Activated CD8-positive, alpha-beta memory T cell treated with anti-CD3 and anti-CD28 coated beads, Interleukin-2, amount 50 U/mL, for 24 hours (primary cell): ENCODE data around the gene SRGAP2B.
"Not testable (repeated sequence)": the region's sequence is repeated elsewhere in the genome, so short reads cannot be mapped to it uniquely, and the experiment has no call there.

Experiments used
- DNase-seq: peaks from one replicate; pipeline ENCODE4 v3.0.0-alpha.2; 2020; ENCODE audit errors: extremely low read depth

The SRGAP2B gene

DNA sequence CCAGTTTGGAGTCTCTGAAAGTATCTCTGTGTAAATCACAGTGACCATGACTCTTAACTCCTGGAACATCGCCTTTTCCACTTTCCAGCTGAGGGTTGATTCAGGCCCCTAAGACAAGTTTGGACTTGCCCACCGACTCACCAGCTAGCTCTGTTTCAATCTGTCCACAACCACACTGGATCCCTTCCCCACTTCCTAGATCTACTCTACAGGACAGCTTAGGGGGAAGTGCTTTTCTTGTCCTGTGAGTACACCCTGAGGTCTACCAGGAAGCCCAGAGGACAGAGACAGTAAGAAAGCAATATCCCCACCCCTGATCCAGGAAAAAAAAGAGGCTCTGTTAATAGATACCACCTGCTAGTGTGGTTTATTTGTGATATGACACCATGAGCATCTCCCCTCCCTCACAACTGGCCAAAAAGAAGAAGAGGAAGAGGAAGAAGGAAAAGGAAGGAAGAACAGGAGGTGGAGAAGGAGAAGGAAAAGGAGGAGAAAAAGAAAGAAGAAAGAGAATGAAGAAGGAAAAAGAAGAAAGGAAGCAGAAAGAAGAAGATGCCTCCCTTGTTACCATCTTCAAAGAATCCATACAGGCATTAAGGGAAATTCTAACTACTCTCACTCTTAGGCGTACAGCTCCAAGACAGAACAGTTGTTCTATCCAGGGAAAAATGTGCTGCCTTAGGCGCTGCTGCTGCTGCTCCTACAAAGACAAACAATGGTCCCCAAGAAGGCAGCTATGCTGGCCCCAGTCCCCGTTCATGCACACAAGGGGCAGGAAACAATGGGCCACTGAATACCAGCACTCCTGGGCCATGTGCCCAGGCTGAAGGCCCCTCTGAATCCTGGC is 96.8 kb downstream of the SRGAP2B start:
- not testable (repeated sequence) for DNase-seq

- DNase-seq: not testable (repeated sequence)
These were observed 99.2 kb downstream of the SRGAP2B start for GRCh38 chr1:144995833-144996410.

- not testable (repeated sequence) for DNase-seq
These were observed 102.2 kb downstream of the SRGAP2B start for GRCh38 chr1:144992915-144993314.

DNA sequence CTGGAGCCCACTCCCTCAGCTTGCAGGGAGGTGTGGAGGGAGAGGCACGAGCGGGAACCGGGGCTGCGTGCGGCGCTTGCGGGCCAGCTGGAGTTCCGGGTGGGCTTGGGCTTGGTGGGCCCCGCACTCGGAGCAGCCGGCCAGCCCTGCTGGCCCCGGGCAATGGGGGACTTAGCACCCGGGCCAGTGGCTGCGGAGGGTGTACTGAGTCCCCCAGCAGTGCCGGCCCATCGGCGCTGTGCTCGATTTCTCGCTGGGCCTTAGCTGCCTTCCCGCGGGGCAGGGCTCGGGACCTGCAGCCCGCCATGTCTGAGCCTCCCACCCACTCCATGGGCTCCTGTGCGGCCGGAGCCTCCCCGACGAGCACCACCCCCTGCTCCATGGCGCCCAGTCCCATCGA is 104.5 kb downstream of the SRGAP2B start:
- DNase-seq: not testable (repeated sequence)

DNA sequence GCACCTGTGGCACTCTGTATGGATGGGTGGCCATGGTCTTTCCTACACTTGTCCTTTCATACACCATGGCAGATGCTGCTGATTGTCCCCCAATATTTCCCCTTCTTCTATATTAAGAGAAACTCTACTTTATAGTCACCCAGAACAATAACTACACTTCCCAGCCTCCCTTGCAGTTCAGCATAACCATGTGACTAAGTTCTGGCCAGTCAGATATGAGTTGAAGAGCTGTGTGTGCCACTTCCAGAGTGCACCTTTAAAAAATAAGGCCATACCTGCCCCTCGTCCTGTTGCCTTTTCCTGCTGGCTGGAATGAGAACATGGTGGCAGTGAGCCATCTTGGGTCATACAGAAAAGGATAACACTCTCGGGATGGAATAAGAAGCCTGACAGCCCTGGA is 108.0 kb downstream of the SRGAP2B start:
- DNase-seq: not testable (repeated sequence)

DNA sequence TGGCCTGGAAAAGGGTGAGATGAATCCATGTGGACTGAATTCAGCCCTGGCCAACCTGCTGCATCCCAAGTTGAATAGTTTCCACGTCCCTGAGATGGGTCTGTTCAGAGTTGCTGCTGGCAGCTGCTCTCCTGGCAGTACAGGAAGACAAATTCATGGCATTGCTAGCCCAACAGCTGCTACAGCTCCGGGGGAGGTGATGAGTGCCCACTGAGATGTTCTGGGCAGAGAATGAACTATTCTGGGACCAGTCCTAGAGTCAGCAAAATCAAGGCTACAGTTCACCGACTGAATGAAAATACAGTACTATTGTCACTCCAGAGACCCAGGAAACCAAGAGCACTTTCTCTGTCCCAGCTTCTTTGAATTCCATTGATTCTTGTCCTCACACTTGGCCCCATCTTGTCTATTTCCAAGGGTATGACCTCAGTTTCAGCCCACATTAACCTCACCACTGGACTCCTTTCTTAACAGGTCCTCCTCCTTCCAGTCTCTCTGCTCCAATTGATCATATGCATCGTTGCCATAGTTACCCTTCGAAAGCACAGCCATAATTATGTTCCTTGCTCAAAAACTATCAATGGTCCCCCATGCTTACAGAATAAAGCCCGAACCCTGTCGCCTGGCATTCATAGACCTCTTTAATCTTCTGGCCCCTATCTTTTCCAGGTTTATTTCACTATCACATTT is 108.8 kb downstream of the SRGAP2B start:
- not testable (repeated sequence) for DNase-seq

- not testable (repeated sequence) for DNase-seq
These were observed 109.5 kb downstream of the SRGAP2B start for GRCh38 chr1:144985550-144986170.

GRCh38 chr1:144982802-144983525 is 112.2 kb downstream of the SRGAP2B start:
- DNase-seq: not testable (repeated sequence)

DNA sequence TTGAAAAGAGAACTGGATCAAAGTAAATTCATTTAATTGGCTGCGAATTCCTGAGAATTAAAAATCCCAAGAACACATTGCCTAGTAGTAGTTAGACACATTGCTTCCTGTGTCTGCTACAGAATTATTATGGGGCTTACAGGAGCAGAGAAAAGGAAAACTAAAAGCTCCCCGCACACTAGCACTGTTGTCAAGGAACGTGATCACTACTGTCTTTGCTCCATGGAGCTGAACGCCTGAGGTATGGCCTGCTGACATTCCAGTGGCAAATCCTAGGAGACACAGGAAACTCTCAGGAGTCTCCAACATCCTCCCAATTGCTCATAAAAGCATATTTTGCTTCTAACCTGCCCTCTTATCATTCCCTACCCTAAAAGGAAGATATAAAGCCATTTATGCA is 114.0 kb downstream of the SRGAP2B start:
- not testable (repeated sequence) for DNase-seq

DNA sequence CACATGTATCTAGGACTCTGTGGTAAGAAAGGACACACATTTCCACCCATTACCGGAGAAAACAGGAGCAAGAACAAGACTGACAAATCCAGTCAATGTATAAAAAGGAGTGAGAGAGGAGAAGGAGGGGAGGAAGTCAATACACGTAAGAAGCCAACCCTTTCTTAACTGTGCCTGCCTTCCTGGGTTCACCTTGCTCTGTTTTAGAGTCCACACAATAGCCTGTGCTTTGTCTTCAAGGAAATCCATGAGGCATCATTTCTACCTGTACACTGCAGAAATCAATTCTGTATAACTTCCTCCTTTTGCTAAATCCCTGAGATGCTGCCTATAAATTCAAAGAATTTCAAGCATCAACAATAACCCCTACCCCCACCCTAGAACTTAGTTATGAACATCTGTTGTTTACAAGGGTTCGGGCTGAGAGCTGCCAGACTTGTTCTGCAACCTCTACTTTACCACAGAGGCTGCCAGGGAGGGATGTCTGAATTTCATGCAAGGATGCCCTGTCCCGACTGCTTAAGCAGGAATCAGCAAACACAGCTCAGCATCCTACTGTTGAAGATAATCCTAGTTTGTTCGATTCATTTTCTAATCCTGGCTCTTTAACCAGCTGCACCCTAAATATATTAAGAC is 115.0 kb downstream of the SRGAP2B start:
- DNase-seq: not testable (repeated sequence)

- DNase-seq: not testable (repeated sequence)
These were observed 117.3 kb downstream of the SRGAP2B start for GRCh38 chr1:144977856-144978255.

DNA sequence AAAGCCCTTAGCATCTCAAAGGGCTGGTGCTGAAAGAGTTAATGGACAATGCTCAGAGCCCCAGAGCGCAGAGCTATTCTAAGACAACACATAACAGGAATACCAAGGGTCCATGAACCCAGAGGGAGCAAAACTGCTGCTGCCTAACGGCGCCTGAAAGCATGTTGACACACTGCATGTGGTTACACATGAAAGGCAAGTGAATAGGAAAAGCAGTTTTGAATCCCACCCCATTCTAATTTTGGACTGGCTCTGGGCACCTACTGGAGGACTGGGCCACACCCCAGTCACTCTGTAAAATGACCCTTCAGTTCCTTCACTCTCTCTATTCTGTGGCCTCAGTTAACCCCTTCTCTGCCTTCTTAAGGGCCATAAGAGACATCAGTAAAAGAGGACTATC is 123.2 kb downstream of the SRGAP2B start:
- not testable (repeated sequence) for DNase-seq

- DNase-seq: not testable (repeated sequence)
These were observed 128.6 kb downstream of the SRGAP2B start for GRCh38 chr1:144966488-144966887.

DNA sequence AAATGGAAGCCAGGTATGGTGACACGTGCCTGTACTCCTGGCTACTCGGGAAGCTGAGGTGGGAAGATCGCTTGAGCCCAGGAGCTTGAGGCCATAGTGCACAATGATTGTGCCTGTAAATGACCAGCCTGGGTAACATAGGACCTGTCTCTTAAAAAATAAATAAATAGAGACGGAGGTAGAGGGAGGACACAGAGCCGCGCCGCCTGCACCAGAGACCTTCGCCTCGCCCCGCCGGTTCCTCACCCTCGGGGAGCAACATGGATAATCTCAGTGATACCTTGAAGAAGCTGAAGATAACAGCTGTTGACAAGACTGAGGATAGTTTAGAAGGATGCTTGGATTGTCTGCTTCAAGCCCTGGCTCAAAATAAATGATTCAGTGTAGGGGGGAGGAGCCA is 130.4 kb downstream of the SRGAP2B start:
- DNase-seq: not testable (repeated sequence)

- DNase-seq: not testable (repeated sequence)
These were observed 130.9 kb downstream of the SRGAP2B start for GRCh38 chr1:144964186-144964585.

GRCh38 chr1:144963571-144963970 is 131.6 kb downstream of the SRGAP2B start:
- not testable (repeated sequence) for DNase-seq

GRCh38 chr1:144961604-144962583 is 133.2 kb downstream of the SRGAP2B start:
- DNase-seq: not testable (repeated sequence)

DNA sequence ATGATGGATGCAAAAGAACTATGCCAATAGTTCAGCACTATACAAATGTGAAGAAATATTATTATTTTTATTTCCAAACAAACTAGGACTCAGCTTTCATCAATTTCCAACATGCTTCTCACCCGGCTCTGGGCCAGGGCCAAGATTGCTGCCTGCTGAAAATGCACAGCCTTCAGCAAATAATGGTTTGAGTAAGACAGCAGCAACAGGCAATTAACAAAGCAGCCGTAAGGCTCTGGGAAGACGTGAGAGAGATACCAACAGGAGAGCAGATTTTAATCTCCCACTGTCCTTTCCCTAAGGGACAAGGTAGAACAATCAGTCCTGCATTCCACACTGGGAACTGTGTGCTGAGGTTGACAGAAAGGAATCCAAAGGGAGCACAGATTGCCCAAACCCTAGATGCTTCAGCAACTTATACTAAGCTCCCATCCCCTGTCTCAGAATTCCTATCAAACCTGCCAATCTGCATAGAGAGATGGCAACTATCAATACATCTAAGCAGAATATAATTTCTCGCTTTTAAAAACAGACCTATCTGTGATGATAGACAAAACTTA is 134.1 kb downstream of the SRGAP2B start:
- DNase-seq: not testable (repeated sequence)

- DNase-seq: not testable (repeated sequence)
These were observed 146.7 kb downstream of the SRGAP2B start for GRCh38 chr1:144948390-144948789.
